Panc1 (cell line): ENCODE results near the gene CLIP3. TPM values are rescaled to one million over a fixed set of nuclear protein-coding genes. Genes with fewer than 3 reads are reported as not detected.

Source experiments
- ATAC-seq: fragments of 200-7000 bp; cut with Tn5 transposase; 2 replicates; pipeline ENCODE4 v1.9.1; 2020; ENCODE audit warnings: mild to moderate bottlenecking, moderate library complexity
- BruUV-seq: library from RNA; stranded (reverse); fragments of 400-500 nt; replicated peaks from 2 replicates; lab custom pipeline; 2021; lab: Mats Ljungman, UMichigan
- CTCF ChIA-PET: fragments of 300-600 bp; sonication (Branson Sonifier 250); formaldehyde crosslinking; loops from one replicate; lab custom pipeline; 2022; ENCODE audit warnings: antibody characterized with exemption; lab: Charles Lee
- POLR2A ChIA-PET: fragments of 300-600 bp; sonication (Branson Sonifier 250); formaldehyde crosslinking; loops from one replicate; lab custom pipeline; 2022; ENCODE audit warnings: antibody characterized with exemption; lab: Charles Lee
- DNase-seq: peaks from one replicate; pipeline ENCODE4 v3.0.0-alpha.2; 2010; ENCODE audit warnings: low read depth, low spot score
- H3K27ac ChIP-seq: 2 replicates; pipeline ENCODE4 v1.5.1; 2011; ENCODE audit warnings: mild to moderate bottlenecking, low read length, inconsistent platforms
- H3K27me3 ChIP-seq: fragments of 200-500 bp; sonication (Bioruptor generic); 2 replicates; pipeline ENCODE4 v1.6.0; 2014; ENCODE audit warnings: low read length, inconsistent platforms; ENCODE audit not compliant: control insufficient read depth, insufficient read depth
- H3K36me3 ChIP-seq: fragments of 200-500 bp; sonication (Bioruptor generic); 2 replicates; pipeline ENCODE4 v1.5.1; 2014; ENCODE audit warnings: inconsistent platforms, mild to moderate bottlenecking, low read length, moderate library complexity; ENCODE audit not compliant: control insufficient read depth, insufficient read depth
- H3K4me1 ChIP-seq: 2 replicates; pipeline ENCODE4 v1.5.1; 2011; ENCODE audit warnings: inconsistent platforms, mild to moderate bottlenecking, low read length, moderate library complexity; ENCODE audit not compliant: control insufficient read depth, insufficient read depth
- H3K4me3 ChIP-seq, 2 experiments: 2 replicates each; pipeline ENCODE4 v1.5.1; 2011 to 2012; ENCODE audit warnings: low read depth in 2 of 2, low read length in 2 of 2, mild to moderate bottlenecking in 2 of 2, inconsistent platforms in 1 of 2, moderate library complexity in 1 of 2
- H3K9me3 ChIP-seq: fragments of 200-500 bp; sonication (Bioruptor generic); 2 replicates; pipeline ENCODE4 v1.5.1; 2014; ENCODE audit warnings: low read depth, mild to moderate bottlenecking, inconsistent platforms, low read length, moderate library complexity; ENCODE audit not compliant: control insufficient read depth, insufficient read depth
- POLR2AphosphoS5 ChIP-seq: IDR thresholded peaks from 2 replicates; pipeline ENCODE4 v1.6.1; 2012; ENCODE audit warnings: mild to moderate bottlenecking, low read depth, low read length, moderate library complexity
- SIN3A ChIP-seq: IDR thresholded peaks from 2 replicates; pipeline ENCODE4 v1.6.1; 2012; ENCODE audit warnings: low read depth, mild to moderate bottlenecking, low read length, moderate library complexity, borderline replicate concordance; ENCODE audit not compliant: insufficient read depth
- TCF7L2 ChIP-seq: IDR thresholded peaks from 2 replicates; pipeline ENCODE4 v1.6.1; 2011; ENCODE audit warnings: mild to moderate bottlenecking, low read depth, low read length, inconsistent platforms
- in situ Hi-C: cut with HindIII; loops from 2 replicates; pipeline ENCODE4 v1.10.0; 2016; ENCODE audit warnings: low sequenced_read_pairs, low pct_unique_long_range_greater_than_20kb
- intact Hi-C: fragments of 100-400 bp; cut with micrococcal nuclease; formaldehyde crosslinking; loops from one replicate; pipeline ENCODE4 v1.10.0; 2022; ENCODE audit not compliant: unreplicated experiment
- total RNA-seq: library from RNA; stranded (reverse); gene quantifications from one replicate; pipeline ENCODE4 v1.2.1, GENCODE V29; 2021; ENCODE audit not compliant: unreplicated experiment
- TF ChIP-seq, protein P1 (sequence below): fragments of 450-650 bp; IDR thresholded peaks from 2 replicates; pipeline ENCODE4 v1.5.1; 2017; ENCODE audit warnings: mild to moderate bottlenecking
- TF ChIP-seq, protein P2 (sequence below), 2 experiments: IDR thresholded peaks; 2 replicates each; pipeline ENCODE4 v1.6.1; 2011 to 2012; ENCODE audit warnings: low read depth in 2 of 2, control low read depth in 1 of 2, low read length in 1 of 2, mild to moderate bottlenecking in 1 of 2, moderate library complexity in 1 of 2; ENCODE audit not compliant: insufficient read depth in 1 of 2

Gene CLIP3
- total RNA-seq, 1 experiment from 2014 or later, result 4.7 TPM

DNA sequence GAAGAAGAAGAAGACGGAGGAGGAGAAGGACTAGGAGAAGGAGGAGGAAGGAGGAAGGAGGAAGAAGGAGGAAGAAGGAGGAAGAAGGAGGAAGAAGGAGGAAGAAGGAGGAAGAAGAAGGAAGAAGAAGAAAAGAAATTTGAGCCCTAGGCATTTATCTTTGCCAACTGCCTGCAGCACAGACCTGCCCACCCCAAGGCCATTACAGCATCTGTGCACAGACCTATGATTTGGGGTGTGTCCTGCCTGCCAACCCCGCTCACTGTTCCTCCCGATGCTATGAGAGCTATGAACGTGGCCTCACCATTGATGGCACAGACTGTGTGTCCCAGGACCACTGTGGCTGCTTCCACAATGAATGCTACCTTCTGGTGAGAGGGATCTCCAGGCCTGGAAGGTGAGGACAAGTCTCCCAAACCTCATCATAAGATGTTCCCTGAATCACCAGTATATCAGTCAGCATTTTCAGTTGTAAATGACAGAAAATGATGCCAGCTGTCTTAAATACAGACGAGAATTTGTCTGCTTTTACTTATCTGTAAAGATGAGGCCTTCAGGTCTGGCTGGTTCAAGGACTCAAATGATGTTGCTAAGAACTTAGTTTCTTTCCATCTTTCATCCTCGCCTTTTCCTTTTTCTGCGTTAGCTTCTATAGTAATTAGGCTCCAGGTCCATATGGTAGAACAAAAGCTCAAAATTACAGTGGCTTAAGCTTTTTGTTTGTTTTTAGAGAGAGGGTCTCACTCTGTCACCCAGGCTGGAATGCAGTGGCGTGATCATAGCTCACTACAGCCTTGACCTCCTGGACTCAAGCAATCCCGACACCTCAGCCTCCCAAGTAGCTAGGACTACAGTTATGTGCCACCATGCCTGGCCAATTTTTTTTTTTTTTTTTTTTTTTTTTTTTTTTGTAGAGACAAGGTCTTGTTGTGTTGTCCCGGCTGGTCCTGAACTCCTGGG lies 41.6 kb downstream of the CLIP3 start:
- POLR2A ChIA-PET, result interaction anchor here (0.7 kb wide), 2 partner anchors 54 to 68 kb away, joined by 5 to 18 read pairs; no protein-coding TSS in a partner anchor
- TF ChIP-seq, protein P1, sequence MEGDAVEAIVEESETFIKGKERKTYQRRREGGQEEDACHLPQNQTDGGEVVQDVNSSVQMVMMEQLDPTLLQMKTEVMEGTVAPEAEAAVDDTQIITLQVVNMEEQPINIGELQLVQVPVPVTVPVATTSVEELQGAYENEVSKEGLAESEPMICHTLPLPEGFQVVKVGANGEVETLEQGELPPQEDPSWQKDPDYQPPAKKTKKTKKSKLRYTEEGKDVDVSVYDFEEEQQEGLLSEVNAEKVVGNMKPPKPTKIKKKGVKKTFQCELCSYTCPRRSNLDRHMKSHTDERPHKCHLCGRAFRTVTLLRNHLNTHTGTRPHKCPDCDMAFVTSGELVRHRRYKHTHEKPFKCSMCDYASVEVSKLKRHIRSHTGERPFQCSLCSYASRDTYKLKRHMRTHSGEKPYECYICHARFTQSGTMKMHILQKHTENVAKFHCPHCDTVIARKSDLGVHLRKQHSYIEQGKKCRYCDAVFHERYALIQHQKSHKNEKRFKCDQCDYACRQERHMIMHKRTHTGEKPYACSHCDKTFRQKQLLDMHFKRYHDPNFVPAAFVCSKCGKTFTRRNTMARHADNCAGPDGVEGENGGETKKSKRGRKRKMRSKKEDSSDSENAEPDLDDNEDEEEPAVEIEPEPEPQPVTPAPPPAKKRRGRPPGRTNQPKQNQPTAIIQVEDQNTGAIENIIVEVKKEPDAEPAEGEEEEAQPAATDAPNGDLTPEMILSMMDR, result no peak
- TF ChIP-seq POLR2AphosphoS5, result no peak
- TF ChIP-seq, protein P2, sequence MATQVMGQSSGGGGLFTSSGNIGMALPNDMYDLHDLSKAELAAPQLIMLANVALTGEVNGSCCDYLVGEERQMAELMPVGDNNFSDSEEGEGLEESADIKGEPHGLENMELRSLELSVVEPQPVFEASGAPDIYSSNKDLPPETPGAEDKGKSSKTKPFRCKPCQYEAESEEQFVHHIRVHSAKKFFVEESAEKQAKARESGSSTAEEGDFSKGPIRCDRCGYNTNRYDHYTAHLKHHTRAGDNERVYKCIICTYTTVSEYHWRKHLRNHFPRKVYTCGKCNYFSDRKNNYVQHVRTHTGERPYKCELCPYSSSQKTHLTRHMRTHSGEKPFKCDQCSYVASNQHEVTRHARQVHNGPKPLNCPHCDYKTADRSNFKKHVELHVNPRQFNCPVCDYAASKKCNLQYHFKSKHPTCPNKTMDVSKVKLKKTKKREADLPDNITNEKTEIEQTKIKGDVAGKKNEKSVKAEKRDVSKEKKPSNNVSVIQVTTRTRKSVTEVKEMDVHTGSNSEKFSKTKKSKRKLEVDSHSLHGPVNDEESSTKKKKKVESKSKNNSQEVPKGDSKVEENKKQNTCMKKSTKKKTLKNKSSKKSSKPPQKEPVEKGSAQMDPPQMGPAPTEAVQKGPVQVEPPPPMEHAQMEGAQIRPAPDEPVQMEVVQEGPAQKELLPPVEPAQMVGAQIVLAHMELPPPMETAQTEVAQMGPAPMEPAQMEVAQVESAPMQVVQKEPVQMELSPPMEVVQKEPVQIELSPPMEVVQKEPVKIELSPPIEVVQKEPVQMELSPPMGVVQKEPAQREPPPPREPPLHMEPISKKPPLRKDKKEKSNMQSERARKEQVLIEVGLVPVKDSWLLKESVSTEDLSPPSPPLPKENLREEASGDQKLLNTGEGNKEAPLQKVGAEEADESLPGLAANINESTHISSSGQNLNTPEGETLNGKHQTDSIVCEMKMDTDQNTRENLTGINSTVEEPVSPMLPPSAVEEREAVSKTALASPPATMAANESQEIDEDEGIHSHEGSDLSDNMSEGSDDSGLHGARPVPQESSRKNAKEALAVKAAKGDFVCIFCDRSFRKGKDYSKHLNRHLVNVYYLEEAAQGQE (IDR thresholded peaks at IDR 0.05; ENCODE audit: insufficient read depth in 1 of 2, low read depth in 2 of 2, low read length in 1 of 2), result no peak
- TF ChIP-seq TCF7L2, result no peak
- TF ChIP-seq SIN3A, result no peak
- no peak for ATAC-seq
- in situ Hi-C loops, result no loop called here
- intact Hi-C loops, result no loop called here
- DNase-seq, result no peak
- Histone ChIP-seq H3K4me3 (no peak overlapping the region), H3K27me3 (no peaks in the 10 kb centered on the region), H3K4me1 (peaks cover 7% of the 10 kb centered on the region), H3K36me3 (no peaks in the 10 kb centered on the region), H3K27ac (no peak overlapping the region), H3K9me3 (no peaks in the 10 kb centered on the region)
- no TSS peak for BruUV-seq
- CTCF ChIA-PET, result interaction anchor here (0.6 to 0.8 kb wide), 2 partner anchors 35 to 60 kb away, joined by 4 to 16 read pairs; no protein-coding TSS in a partner anchor

DNA sequence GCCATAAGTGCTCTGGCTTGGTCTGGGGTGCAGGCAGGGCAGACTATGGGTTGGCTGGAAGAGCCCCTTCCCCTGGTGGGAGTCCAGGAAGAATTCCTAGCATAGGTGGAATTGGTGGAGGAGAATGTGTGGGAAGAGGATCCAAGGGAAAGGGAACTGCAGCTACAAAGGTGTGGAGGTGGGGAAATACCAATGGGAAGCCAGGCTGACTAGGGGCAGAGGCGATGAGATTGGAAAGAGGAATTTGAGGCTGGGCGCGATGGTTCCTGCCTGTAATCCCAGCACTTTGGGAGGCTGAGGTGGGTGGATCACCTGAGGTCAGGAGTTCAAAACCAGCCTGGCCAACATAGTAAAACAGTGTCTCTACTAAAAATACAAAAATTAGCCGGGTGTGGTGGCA lies 42.5 kb downstream of the CLIP3 start:
- POLR2A ChIA-PET, result no interaction called here
- Histone ChIP-seq H3K4me1 (peaks cover 4% of the 10 kb centered on the region), H3K9me3 (no peaks in the 10 kb centered on the region), H3K27me3 (no peaks in the 10 kb centered on the region), H3K4me3 (no peak overlapping the region), H3K27ac (no peak overlapping the region), H3K36me3 (no peaks in the 10 kb centered on the region)
- BruUV-seq, result no TSS peak
- ATAC-seq (no peak), DNase-seq (no peak)
- TF ChIP-seq TCF7L2, result no peak
- TF ChIP-seq SIN3A, result no peak
- TF ChIP-seq POLR2AphosphoS5, result no peak
- TF ChIP-seq, protein P1, result no peak
- TF ChIP-seq, protein P2 (IDR thresholded peaks at IDR 0.05; ENCODE audit: insufficient read depth in 1 of 2, low read depth in 2 of 2, low read length in 1 of 2), result no peak
- CTCF ChIA-PET, result no interaction called here
- intact Hi-C loops, result no loop called here
- in situ Hi-C loops, result no loop called here
